Measurements from ENCODE around the gene ORC3. TPM values are rescaled to one million over a fixed set of nuclear protein-coding genes. Genes with fewer than 3 reads are reported as not detected.

The ORC3 gene
- polyA plus RNA-seq, 1 donor (not counting 4 experiments of a cell fraction or from before 2014, with no cell fraction given): 37.4 TPM

DNA sequence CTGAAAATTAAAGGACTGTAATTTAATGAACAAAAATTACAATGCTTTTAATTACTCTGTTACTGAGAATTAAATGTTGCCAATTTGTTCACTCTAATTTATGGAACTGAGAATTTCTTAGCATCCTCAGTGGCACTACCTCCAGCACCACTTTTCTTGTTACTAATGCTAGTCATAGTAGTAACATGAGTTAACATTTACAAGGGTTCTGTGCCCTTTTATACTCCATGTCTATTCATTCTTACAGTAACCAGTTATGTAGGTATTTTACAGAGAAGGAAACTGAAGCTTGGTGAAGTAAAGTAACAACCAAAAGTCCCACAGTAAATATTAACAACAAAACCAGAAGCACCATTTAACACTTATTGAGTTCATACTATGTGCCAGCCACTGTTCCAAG, 34.4 kb upstream of the ORC3 start:
- no peak for DNase-seq (ENCODE audit: low read depth, low spot score)

DNA sequence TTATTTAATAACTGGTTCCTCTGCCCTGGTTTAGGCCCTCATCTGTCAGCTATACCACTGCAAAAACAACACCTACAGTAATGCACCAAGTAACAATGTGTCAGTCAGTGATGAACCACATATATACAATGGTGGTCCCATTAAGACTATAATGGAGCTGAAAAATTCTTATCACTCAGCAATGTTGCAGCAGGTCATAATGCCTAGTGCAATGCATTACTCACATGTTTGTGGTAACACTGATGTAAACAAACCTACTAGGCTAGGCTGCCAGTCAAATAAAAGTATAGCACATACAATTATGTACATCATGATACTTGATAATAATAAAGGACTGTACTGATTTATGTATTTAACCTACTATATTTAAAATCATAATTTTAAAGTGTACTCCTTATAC, 31.5 kb upstream of the ORC3 start:
- Histone ChIP-seq H3K27ac (ENCODE audit: control insufficient read depth, insufficient read depth, low read length) (no peak overlapping the region), H3K27me3 (ENCODE audit: control insufficient read depth, extremely low read depth, insufficient read depth, low read length) (no peaks in the 10 kb centered on the region), H3K9ac (ENCODE audit: control insufficient read depth, extremely low read depth, insufficient read depth, low read length) (no peak overlapping the region), H2AFZ (ENCODE audit: control insufficient read depth, low read length) (no peak overlapping the region), H3K4me2 (ENCODE audit: control insufficient read depth, extremely low read depth, insufficient read depth, low read depth, low read length) (no peak overlapping the region), H3K9me1 (ENCODE audit: control insufficient read depth, extremely low read depth, insufficient read depth, low read length) (no peaks in the 10 kb centered on the region), H3K4me1 (ENCODE audit: control insufficient read depth, extremely low read depth, insufficient read depth, low read length) (no peaks in the 10 kb centered on the region), H3K36me3 (ENCODE audit: control insufficient read depth in 2 of 2, extremely low read depth in 1 of 2, insufficient read depth in 2 of 2, low read length in 2 of 2) (peaks cover 9 to 12% of the 10 kb centered on the region in 2 experiments), H3K79me2 (ENCODE audit: control insufficient read depth, insufficient read depth, low read length) (no peaks in the 10 kb centered on the region), H4K20me1 (ENCODE audit: control insufficient read depth, extremely low read depth, insufficient read depth, low read length) (no peaks in the 10 kb centered on the region), H3K9me3 (ENCODE audit: control insufficient read depth, low read depth, low read length) (no peaks in the 10 kb centered on the region), H3K4me3 (ENCODE audit: control insufficient read depth in 2 of 3, extremely low read depth in 1 of 3, insufficient read depth in 2 of 3, low read depth in 1 of 3, low read length in 3 of 3) (no peak overlapping the region)
- TF ChIP-seq EZH2 (IDR thresholded peaks at IDR 0.05; ENCODE audit: low read length): no peak
- TF ChIP-seq, protein P1, sequence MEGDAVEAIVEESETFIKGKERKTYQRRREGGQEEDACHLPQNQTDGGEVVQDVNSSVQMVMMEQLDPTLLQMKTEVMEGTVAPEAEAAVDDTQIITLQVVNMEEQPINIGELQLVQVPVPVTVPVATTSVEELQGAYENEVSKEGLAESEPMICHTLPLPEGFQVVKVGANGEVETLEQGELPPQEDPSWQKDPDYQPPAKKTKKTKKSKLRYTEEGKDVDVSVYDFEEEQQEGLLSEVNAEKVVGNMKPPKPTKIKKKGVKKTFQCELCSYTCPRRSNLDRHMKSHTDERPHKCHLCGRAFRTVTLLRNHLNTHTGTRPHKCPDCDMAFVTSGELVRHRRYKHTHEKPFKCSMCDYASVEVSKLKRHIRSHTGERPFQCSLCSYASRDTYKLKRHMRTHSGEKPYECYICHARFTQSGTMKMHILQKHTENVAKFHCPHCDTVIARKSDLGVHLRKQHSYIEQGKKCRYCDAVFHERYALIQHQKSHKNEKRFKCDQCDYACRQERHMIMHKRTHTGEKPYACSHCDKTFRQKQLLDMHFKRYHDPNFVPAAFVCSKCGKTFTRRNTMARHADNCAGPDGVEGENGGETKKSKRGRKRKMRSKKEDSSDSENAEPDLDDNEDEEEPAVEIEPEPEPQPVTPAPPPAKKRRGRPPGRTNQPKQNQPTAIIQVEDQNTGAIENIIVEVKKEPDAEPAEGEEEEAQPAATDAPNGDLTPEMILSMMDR (optimal IDR thresholded peaks at IDR 0.05 in 1 of 3, IDR thresholded peaks at IDR 0.05 in 1 of 3, conservative IDR thresholded peaks at IDR 0.05 in 1 of 3; ENCODE audit: extremely low read depth in 1 of 3, insufficient read depth in 2 of 3, low read length in 3 of 3): no peak
- dilution Hi-C loops (cut with MboI; ENCODE audit: extremely low pct_ligation_motif_present, low sequenced_read_pairs): no loop called here
- DNase-seq (ENCODE audit: low read depth, low spot score) (no peak), FAIRE-seq (no peak)

More for the DNA sequence above, 34.4 kb upstream of the ORC3 start:
- Histone ChIP-seq H3K4me2 (ENCODE audit: control insufficient read depth, extremely low read depth, insufficient read depth, low read depth, low read length) (no peak overlapping the region), H3K36me3 (ENCODE audit: control insufficient read depth in 2 of 2, extremely low read depth in 1 of 2, insufficient read depth in 2 of 2, low read length in 2 of 2) (peaks cover 4 to 14% of the 10 kb centered on the region in 2 experiments), H3K27ac (ENCODE audit: control insufficient read depth, insufficient read depth, low read length) (no peak overlapping the region), H4K20me1 (ENCODE audit: control insufficient read depth, extremely low read depth, insufficient read depth, low read length) (no peaks in the 10 kb centered on the region), H2AFZ (ENCODE audit: control insufficient read depth, low read length) (no peak overlapping the region), H3K9me1 (ENCODE audit: control insufficient read depth, extremely low read depth, insufficient read depth, low read length) (no peaks in the 10 kb centered on the region), H3K9ac (ENCODE audit: control insufficient read depth, extremely low read depth, insufficient read depth, low read length) (no peak overlapping the region), H3K4me1 (ENCODE audit: control insufficient read depth, extremely low read depth, insufficient read depth, low read length) (no peaks in the 10 kb centered on the region), H3K9me3 (ENCODE audit: control insufficient read depth, low read depth, low read length) (no peaks in the 10 kb centered on the region), H3K4me3 (ENCODE audit: control insufficient read depth in 2 of 3, extremely low read depth in 1 of 3, insufficient read depth in 2 of 3, low read depth in 1 of 3, low read length in 3 of 3) (no peak overlapping the region), H3K79me2 (ENCODE audit: control insufficient read depth, insufficient read depth, low read length) (no peaks in the 10 kb centered on the region), H3K27me3 (ENCODE audit: control insufficient read depth, extremely low read depth, insufficient read depth, low read length) (no peaks in the 10 kb centered on the region)
- dilution Hi-C loops (cut with MboI; ENCODE audit: extremely low pct_ligation_motif_present, low sequenced_read_pairs): no loop called here
- no peak for FAIRE-seq
- TF ChIP-seq, protein P1 (optimal IDR thresholded peaks at IDR 0.05 in 1 of 3, IDR thresholded peaks at IDR 0.05 in 1 of 3, conservative IDR thresholded peaks at IDR 0.05 in 1 of 3; ENCODE audit: extremely low read depth in 1 of 3, insufficient read depth in 2 of 3, low read length in 3 of 3): no peak
- no peak for TF ChIP-seq EZH2 (IDR thresholded peaks at IDR 0.05; ENCODE audit: low read length)

Data from keratinocyte (primary cell).